ENCODE measurements around the gene SMYD3. TPM values are rescaled to one million over a fixed set of nuclear protein-coding genes. Genes with fewer than 3 reads are reported as not detected.

The SMYD3 gene
- total and polyA plus RNA-seq, 2 of the 4 experiments (the other 2 are of a cell fraction), result 26.5 to 37.6 TPM

DNA sequence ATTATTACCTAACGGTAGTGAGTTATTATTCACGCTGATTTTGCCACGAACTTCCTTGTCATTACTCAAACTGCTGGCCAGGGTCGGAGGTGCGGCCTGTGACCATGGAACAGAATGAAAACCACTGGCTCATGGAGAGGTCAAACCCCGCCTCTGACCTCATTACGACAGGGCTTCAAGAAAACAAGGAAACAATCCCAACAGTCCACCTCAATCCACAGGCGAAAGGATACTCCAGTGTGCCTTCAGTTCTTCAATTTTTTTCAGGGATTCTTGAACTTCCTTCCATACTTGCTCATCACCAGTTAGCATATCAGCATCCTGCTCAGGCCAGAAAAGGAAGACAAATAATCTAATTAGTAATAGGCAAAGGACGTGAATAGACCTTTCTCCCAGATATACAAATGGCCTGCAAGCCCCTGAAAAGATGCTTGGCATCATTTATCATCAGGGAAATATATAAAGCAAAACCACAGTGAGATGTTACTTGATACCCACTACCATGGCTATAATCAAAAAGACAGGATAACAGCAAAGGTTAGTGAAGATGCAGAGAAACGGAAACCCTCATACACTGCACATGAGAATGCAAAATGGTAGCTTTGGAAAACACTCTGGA, 643.4 kb downstream of the SMYD3 start:
- dilution Hi-C loops (cut with HindIII; ENCODE audit: low sequenced_read_pairs, unreplicated experiment), result no loop called here
- no peaks in the 10 kb centered on the region for H4K20me1 ChIP-seq (ENCODE audit: insufficient read depth, low read length)
- no peak overlapping the region for H3K23ac ChIP-seq (ENCODE audit: low read depth, low read length)
- no peak overlapping the region for H3K9ac ChIP-seq (ENCODE audit: low read depth, low read length)
- peaks cover 0 to 9% of the 10 kb centered on the region in 2 experiments; a peak in 1 of 4 replicates for H3K79me1 ChIP-seq (ENCODE audit: low read depth in 1 of 2, low read length in 2 of 2)
- H4K91ac ChIP-seq (ENCODE audit: insufficient read depth, low read depth, low read length), result 0 out of 2 replicates have a peak overlapping the region, but pooled peaks have one; percentile 22
- H2AK5ac ChIP-seq (ENCODE audit: low read depth, low read length), result peak overlapping the region; percentile 63; the same call in 1 of the 2 replicates
- no peak overlapping the region for H3K27ac ChIP-seq (ENCODE audit: insufficient read depth, low read length)
- no peak overlapping the region; the same call in 1 of the 2 replicates for H3K14ac ChIP-seq (replicated peaks; ENCODE audit: low read depth, low read length)
- H3K56ac ChIP-seq (ENCODE audit: extremely low read depth, insufficient read depth, low read length), result no peak overlapping the region
- intact Hi-C loops (cut with micrococcal nuclease), result no loop called here
- in situ Hi-C loops (cut with MboI; ENCODE audit: low sequenced_read_pairs), result no loop called here
- DNase-seq, result peak; percentile 60
- H3K27me3 ChIP-seq (ENCODE audit: control insufficient read depth, insufficient read depth, low read length), result no peaks in the 10 kb centered on the region
- no TSS peak for BruUV-seq (replicated peaks)
- H2AK9ac ChIP-seq (replicated peaks; ENCODE audit: low read depth, low read length, poor library complexity), result peak overlapping the region; percentile 31
- peak overlapping the region; percentile 21; the same call in 1 of the 2 replicates for H2BK20ac ChIP-seq (ENCODE audit: low read depth, low read length)
- H2AFZ ChIP-seq (replicated peaks; ENCODE audit: low read length, poor library complexity), result no peak overlapping the region
- no peak overlapping the region for H3K4me2 ChIP-seq (ENCODE audit: low read depth, low read length)
- peak overlapping the region; percentile 62 for H2BK5ac ChIP-seq (ENCODE audit: low read depth, low read length, poor library complexity, severe bottlenecking)
- peak overlapping the region; percentile 1; the same call in 1 of the 2 replicates for H3K4ac ChIP-seq (ENCODE audit: low read depth, low read length)
- 0 out of 2 replicates have a peak overlapping the region, but pooled peaks have one; percentile 44 for H4K5ac ChIP-seq (ENCODE audit: low read depth, low read length)
- peak overlapping the region; percentile 22; the same call in 1 of the 2 replicates for H3K18ac ChIP-seq (ENCODE audit: low read depth, low read length)
- peaks cover 25% of the 10 kb centered on the region for H3K4me1 ChIP-seq (ENCODE audit: control insufficient read depth, insufficient read depth, low read length)
- H3K9me1 ChIP-seq (ENCODE audit: insufficient read depth, low read length), result peaks cover 11% of the 10 kb centered on the region
- ChIA-PET CTCF (no interaction called here), POLR2A (ENCODE audit: unreplicated experiment) (no interaction called here)
- peak overlapping the region; percentile 46; the same call in 1 of the 2 replicates for H2BK120ac ChIP-seq (ENCODE audit: low read depth, low read length)
- H3K36me3 ChIP-seq (ENCODE audit: control insufficient read depth, insufficient read depth, low read length), result no peaks in the 10 kb centered on the region
- no peak for TF ChIP-seq RAD21 (IDR thresholded peaks at IDR 0.05; ENCODE audit: low read length)
- TF ChIP-seq POLR2A (IDR thresholded peaks at IDR 0.05; ENCODE audit: low read depth, low read length), result no peak
- no peak for TF ChIP-seq FOS (IDR thresholded peaks at IDR 0.05; ENCODE audit: low read depth, low read length)
- H2BK15ac ChIP-seq (ENCODE audit: low read depth, low read length), result peak overlapping the region; percentile 64; the same call in 1 of the 3 replicates
- 70% methylated on average over 2 of the region's 10 CpGs; no CpG with 5 or more reads in 1 of the 2 experiments for WGBS, 2 experiments (ENCODE audit: extremely low coverage in 2 of 2, insufficient read length in 1 of 2)
- H3K9me3 ChIP-seq (ENCODE audit: control insufficient read depth, insufficient read depth, low read length), result no peaks in the 10 kb centered on the region
- 0 out of 4 replicates have a peak overlapping the region, but pooled peaks of 1 of the 2 experiments have one; percentile 18 for H4K8ac ChIP-seq (ENCODE audit: low read depth in 2 of 2, low read length in 2 of 2)
- ATAC-seq (ENCODE audit: low read depth), result no peak
- no peak overlapping the region for H3K4me3 ChIP-seq (ENCODE audit: insufficient read depth, low read depth, low read length)
